Testis (tissue), 2 donors: Measurements from ENCODE around the gene VAV2.

Experiments
- CTCF ChIP-seq, 3 experiments: fragments of 450-650 bp in 2 of 3; fragments of 200-600 bp in 1 of 3; sonication (generic) in 1 of 3; IDR thresholded peaks; one replicate each; pipeline ENCODE4 v1.5.1; 2016 to 2019; ENCODE audit warnings: antibody characterized with exemption in 3 of 3, mild to moderate bottlenecking in 2 of 3, moderate library complexity in 1 of 3
- POLR2A ChIP-seq: fragments of 450-650 bp; IDR thresholded peaks from one replicate; pipeline ENCODE4 v1.6.1; 2017; ENCODE audit warnings: antibody characterized with exemption, mild to moderate bottlenecking, moderate library complexity

- TF ChIP-seq CTCF (IDR thresholded peaks at IDR 0.05), result no peak
- no peak for TF ChIP-seq POLR2A
Observed at GRCh38 chr9:133836001-133836758, 155.9 kb downstream of the VAV2 start.
